ENCODE results near the gene MYO16.

The MYO16 gene

DNA sequence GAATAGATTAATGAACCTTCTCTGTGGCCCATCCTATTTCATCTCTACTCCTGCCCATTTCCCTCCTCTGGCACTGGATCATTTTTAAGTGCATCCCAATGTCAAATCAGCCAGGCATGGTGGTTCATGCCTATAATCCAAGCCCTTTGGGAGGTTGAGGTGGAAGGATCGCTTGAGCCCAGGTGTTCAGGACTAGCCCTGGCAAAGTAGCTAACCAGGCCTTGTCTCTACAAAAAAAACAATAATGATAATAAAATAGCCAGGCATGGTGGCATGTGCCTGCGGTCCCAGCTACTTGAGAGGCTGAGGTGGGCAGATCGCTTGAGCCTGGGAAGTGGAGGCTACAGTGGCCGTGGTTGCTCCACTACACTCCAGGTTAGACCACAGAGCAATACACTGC is 517.0 kb downstream of the MYO16 start:
- TF ChIP-seq ZNF837 (tag by site-specific recombination; IDR thresholded peaks at IDR 0.05) (no peak), ZNF76 (tag by site-specific recombination; IDR thresholded peaks at IDR 0.05; ENCODE audit: borderline replicate concordance, low read depth) (no peak), ZNF416 (tag by site-specific recombination; IDR thresholded peaks at IDR 0.05) (no peak), OVOL3 (tag by site-specific recombination; IDR thresholded peaks at IDR 0.05) (no peak), ZIC2 (tag by site-specific recombination; IDR thresholded peaks at IDR 0.05) (no peak)
- TF ChIP-seq, protein P1, sequence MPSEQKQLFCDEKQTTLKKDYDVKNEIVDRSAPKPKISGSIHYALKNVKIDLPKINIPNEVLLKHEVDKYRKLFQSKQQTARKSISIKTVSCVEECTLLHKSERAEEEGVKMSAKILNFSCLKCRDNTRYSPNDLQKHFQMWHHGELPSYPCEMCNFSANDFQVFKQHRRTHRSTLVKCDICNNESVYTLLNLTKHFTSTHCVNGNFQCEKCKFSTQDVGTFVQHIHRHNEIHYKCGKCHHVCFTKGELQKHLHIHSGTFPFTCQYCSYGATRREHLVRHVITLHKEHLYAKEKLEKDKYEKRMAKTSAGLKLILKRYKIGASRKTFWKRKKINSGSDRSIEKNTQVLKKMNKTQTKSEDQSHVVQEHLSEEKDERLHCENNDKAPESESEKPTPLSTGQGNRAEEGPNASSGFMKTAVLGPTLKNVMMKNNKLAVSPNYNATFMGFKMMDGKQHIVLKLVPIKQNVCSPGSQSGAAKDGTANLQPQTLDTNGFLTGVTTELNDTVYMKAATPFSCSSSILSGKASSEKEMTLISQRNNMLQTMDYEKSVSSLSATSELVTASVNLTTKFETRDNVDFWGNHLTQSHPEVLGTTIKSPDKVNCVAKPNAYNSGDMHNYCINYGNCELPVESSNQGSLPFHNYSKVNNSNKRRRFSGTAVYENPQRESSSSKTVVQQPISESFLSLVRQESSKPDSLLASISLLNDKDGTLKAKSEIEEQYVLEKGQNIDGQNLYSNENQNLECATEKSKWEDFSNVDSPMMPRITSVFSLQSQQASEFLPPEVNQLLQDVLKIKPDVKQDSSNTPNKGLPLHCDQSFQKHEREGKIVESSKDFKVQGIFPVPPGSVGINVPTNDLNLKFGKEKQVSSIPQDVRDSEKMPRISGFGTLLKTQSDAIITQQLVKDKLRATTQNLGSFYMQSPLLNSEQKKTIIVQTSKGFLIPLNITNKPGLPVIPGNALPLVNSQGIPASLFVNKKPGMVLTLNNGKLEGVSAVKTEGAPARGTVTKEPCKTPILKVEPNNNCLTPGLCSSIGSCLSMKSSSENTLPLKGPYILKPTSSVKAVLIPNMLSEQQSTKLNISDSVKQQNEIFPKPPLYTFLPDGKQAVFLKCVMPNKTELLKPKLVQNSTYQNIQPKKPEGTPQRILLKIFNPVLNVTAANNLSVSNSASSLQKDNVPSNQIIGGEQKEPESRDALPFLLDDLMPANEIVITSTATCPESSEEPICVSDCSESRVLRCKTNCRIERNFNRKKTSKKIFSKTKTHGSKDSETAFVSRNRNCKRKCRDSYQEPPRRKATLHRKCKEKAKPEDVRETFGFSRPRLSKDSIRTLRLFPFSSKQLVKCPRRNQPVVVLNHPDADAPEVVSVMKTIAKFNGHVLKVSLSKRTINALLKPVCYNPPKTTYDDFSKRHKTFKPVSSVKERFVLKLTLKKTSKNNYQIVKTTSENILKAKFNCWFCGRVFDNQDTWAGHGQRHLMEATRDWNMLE (tag by site-specific recombination; conservative IDR thresholded peaks at IDR 0.05; ENCODE audit: low read depth), result no peak
- TF ChIP-seq, protein P2, sequence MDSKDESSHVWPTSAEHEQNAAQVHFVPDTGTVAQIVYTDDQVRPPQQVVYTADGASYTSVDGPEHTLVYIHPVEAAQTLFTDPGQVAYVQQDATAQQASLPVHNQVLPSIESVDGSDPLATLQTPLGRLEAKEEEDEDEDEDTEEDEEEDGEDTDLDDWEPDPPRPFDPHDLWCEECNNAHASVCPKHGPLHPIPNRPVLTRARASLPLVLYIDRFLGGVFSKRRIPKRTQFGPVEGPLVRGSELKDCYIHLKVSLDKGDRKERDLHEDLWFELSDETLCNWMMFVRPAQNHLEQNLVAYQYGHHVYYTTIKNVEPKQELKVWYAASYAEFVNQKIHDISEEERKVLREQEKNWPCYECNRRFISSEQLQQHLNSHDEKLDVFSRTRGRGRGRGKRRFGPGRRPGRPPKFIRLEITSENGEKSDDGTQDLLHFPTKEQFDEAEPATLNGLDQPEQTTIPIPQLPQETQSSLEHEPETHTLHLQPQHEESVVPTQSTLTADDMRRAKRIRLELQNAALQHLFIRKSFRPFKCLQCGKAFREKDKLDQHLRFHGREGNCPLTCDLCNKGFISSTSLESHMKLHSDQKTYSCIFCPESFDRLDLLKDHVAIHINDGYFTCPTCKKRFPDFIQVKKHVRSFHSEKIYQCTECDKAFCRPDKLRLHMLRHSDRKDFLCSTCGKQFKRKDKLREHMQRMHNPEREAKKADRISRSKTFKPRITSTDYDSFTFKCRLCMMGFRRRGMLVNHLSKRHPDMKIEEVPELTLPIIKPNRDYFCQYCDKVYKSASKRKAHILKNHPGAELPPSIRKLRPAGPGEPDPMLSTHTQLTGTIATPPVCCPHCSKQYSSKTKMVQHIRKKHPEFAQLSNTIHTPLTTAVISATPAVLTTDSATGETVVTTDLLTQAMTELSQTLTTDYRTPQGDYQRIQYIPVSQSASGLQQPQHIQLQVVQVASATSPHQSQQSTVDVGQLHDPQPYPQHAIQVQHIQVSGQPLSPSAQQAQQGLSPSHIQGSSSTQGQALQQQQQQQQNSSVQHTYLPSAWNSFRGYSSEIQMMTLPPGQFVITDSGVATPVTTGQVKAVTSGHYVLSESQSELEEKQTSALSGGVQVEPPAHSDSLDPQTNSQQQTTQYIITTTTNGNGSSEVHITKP (tag by site-specific recombination; IDR thresholded peaks at IDR 0.05), result no peak
- TF ChIP-seq, protein P3, sequence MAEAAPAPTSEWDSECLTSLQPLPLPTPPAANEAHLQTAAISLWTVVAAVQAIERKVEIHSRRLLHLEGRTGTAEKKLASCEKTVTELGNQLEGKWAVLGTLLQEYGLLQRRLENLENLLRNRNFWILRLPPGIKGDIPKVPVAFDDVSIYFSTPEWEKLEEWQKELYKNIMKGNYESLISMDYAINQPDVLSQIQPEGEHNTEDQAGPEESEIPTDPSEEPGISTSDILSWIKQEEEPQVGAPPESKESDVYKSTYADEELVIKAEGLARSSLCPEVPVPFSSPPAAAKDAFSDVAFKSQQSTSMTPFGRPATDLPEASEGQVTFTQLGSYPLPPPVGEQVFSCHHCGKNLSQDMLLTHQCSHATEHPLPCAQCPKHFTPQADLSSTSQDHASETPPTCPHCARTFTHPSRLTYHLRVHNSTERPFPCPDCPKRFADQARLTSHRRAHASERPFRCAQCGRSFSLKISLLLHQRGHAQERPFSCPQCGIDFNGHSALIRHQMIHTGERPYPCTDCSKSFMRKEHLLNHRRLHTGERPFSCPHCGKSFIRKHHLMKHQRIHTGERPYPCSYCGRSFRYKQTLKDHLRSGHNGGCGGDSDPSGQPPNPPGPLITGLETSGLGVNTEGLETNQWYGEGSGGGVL (tag by site-specific recombination; IDR thresholded peaks at IDR 0.05), result no peak
- H3K9me3 ChIP-seq (ENCODE audit: control insufficient read depth, insufficient read depth, low read depth, low read length), result no peaks in the 10 kb centered on the region
- CTCF ChIA-PET, result interaction anchor here (0.5 to 1.6 kb wide), 10 partner anchors 8 to 1220 kb away, joined by 3 to 8 read pairs (median 4); no protein-coding TSS in a partner anchor
- H3K4me1 ChIP-seq (ENCODE audit: control insufficient read depth, insufficient read depth, low read length), result no peaks in the 10 kb centered on the region
- no peaks in the 10 kb centered on the region for H3K36me3 ChIP-seq (ENCODE audit: control insufficient read depth in 2 of 2, insufficient read depth in 1 of 2, low read length in 2 of 2)
- no peak overlapping the region for H3K27ac ChIP-seq (ENCODE audit: extremely low read depth, low read depth, low read length)
- H3K4me3 ChIP-seq (ENCODE audit: low read depth, low read length), result no peak overlapping the region
- POLR2A ChIA-PET, result interaction anchor here (0.7 kb wide), 1 partner anchor 250 kb away, joined by 4 read pairs; no protein-coding TSS in a partner anchor

DNA sequence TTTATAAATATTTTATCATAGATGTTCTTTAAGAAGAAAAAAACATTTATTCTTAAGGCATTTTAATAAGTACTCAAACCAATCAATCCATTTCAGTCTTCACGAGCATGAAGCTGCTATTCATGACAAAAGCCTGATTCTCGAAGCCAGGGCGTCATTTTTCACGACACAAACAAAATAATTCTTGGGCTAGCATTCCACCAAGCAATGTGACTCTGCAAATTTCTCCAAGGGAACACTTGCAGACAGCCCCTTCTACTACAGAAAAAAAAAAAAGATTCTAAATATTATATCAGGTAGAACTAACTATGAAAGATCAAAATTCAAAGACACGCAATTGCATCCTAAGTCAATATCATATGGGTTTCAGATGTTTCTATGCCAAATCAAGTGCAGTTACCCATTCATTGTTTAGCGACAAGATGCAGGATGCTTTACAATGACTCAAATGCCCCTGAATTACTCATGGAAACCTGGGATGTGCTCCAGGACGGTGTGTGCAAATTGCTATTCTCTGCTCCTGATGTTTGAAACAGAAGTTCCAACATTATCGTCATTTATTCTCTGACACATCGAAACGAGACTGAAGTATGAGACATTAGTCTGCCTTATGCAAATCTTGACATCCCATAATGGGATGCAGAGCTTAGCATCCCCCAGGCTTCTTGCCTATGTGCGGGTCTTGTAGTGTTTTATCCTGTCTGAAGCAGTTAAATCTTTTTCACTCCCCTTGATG is 517.7 kb downstream of the MYO16 start:
- Histone ChIP-seq H3K4me1 (ENCODE audit: control insufficient read depth, insufficient read depth, low read length) (no peaks in the 10 kb centered on the region), H3K36me3 (ENCODE audit: control insufficient read depth in 2 of 2, insufficient read depth in 1 of 2, low read length in 2 of 2) (no peaks in the 10 kb centered on the region), H3K27ac (ENCODE audit: extremely low read depth, low read depth, low read length) (no peak overlapping the region), H3K4me3 (ENCODE audit: low read depth, low read length) (no peak overlapping the region), H3K9me3 (ENCODE audit: control insufficient read depth, insufficient read depth, low read depth, low read length) (no peaks in the 10 kb centered on the region)
- CTCF ChIA-PET, result interaction anchor here (0.6 to 1.6 kb wide), 4 partner anchors 10 to 185 kb away, joined by 3 to 6 read pairs (median 4); no protein-coding TSS in a partner anchor
- POLR2A ChIA-PET, result interaction anchor here (0.7 kb wide), 1 partner anchor 249 kb away, joined by 4 read pairs; no protein-coding TSS in a partner anchor
- no peak for TF ChIP-seq SETDB1 (IDR thresholded peaks at IDR 0.05; ENCODE audit: insufficient read length, low read length)
- no peak for TF ChIP-seq ZNF837 (tag by site-specific recombination; IDR thresholded peaks at IDR 0.05)
- TF ChIP-seq ZFP37 (tag by site-specific recombination; IDR thresholded peaks at IDR 0.05), result no peak
- TF ChIP-seq ZEB2 (tag by site-specific recombination; IDR thresholded peaks at IDR 0.05), result no peak
- TF ChIP-seq, protein P4, sequence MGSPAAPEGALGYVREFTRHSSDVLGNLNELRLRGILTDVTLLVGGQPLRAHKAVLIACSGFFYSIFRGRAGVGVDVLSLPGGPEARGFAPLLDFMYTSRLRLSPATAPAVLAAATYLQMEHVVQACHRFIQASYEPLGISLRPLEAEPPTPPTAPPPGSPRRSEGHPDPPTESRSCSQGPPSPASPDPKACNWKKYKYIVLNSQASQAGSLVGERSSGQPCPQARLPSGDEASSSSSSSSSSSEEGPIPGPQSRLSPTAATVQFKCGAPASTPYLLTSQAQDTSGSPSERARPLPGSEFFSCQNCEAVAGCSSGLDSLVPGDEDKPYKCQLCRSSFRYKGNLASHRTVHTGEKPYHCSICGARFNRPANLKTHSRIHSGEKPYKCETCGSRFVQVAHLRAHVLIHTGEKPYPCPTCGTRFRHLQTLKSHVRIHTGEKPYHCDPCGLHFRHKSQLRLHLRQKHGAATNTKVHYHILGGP (tag by site-specific recombination; IDR thresholded peaks at IDR 0.05), result no peak
- no peak for TF ChIP-seq ZNF558 (tag by site-specific recombination; IDR thresholded peaks at IDR 0.05)
- TF ChIP-seq ZNF48 (tag by site-specific recombination; IDR thresholded peaks at IDR 0.05), result no peak
- TF ChIP-seq OVOL3 (tag by site-specific recombination; IDR thresholded peaks at IDR 0.05), result no peak
- TF ChIP-seq HOXC10 (CRISPR knock-in tag; IDR thresholded peaks at IDR 0.05), result no peak
- no peak for TF ChIP-seq ZIC2 (tag by site-specific recombination; IDR thresholded peaks at IDR 0.05)
- TF ChIP-seq YY1 (tag by site-specific recombination; IDR thresholded peaks at IDR 0.05), result no peak
- TF ChIP-seq, protein P5, sequence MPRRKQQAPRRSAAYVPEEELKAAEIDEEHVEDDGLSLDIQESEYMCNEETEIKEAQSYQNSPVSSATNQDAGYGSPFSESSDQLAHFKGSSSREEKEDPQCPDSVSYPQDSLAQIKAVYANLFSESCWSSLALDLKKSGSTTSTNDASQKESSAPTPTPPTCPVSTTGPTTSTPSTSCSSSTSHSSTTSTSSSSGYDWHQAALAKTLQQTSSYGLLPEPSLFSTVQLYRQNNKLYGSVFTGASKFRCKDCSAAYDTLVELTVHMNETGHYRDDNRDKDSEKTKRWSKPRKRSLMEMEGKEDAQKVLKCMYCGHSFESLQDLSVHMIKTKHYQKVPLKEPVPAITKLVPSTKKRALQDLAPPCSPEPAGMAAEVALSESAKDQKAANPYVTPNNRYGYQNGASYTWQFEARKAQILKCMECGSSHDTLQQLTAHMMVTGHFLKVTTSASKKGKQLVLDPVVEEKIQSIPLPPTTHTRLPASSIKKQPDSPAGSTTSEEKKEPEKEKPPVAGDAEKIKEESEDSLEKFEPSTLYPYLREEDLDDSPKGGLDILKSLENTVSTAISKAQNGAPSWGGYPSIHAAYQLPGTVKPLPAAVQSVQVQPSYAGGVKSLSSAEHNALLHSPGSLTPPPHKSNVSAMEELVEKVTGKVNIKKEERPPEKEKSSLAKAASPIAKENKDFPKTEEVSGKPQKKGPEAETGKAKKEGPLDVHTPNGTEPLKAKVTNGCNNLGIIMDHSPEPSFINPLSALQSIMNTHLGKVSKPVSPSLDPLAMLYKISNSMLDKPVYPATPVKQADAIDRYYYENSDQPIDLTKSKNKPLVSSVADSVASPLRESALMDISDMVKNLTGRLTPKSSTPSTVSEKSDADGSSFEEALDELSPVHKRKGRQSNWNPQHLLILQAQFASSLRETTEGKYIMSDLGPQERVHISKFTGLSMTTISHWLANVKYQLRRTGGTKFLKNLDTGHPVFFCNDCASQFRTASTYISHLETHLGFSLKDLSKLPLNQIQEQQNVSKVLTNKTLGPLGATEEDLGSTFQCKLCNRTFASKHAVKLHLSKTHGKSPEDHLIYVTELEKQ (tag by site-specific recombination; IDR thresholded peaks at IDR 0.05; ENCODE audit: borderline replicate concordance), result no peak

Data from HEK293 (cell line).